Iris pigment epithelial cell (primary cell): Measurements from ENCODE around the gene SAMD11.
A peak's percentile ranks its signal among the peaks of the same experiment; 100 is the strongest.
"Not testable (repeated sequence)": the region's sequence is repeated elsewhere in the genome, so short reads cannot be mapped to it uniquely, and the experiment has no call there.

Experiments used
- DNase-seq: peaks from one replicate; pipeline ENCODE4 v3.0.0-alpha.2; 2011; ENCODE audit warnings: low read depth

The SAMD11 gene

DNA sequence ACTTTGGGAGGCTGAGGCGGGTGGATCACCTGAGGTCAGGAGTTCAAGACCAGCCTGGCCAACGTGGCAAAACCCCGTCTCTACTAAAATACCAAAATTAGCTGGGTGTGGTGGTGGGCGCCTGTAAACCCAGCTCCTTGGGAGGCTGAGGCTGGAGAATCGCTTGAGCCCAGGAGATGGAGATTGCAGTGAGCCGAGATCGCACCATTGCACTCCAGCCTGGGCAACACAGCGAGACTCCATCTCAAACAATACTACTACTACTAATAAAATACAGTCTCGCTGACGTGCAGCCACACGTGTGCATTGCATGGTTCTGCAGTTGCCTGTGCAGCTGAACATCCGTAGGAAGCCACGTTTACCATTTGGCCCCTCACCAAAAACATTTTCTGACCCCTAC, 23.1 kb downstream of the SAMD11 start:
- not testable (repeated sequence) for DNase-seq

DNA sequence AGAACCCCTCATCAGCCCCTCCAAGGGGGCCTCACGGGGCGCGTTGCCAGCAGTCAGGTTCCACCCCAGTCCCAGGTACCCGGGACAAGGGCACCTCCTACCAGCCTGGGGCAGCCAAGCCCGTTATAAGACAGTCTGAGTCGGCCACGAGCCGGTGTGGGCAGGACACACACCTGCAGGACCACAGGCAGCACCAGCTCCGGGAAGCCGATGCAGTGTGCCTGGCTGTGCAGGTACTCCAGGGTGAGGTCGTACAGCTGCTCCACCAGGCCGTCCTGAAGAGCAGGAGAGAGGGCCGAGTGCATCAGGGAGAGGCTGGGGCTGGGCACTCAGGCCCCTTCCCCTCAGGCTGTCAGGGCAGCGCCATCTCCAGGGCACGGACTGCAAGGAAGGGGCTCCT, 24.2 kb downstream of the SAMD11 start:
- no peak for DNase-seq

DNA sequence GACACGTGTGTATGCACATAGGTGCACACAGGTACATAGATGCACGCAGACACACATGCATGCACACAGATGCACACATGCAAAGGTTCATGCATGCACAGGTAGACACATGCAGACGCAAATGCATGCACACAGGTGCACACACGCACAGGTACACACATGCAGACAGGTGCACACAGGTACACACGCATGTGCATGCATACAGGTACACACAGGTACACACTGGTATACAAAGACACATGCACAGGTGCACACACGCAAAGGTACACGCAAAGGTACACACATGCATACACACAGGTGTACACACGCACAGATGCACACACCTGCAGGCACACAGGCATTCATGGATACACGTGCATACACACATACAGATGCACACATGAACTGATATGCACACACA, 26.5 kb downstream of the SAMD11 start:
- DNase-seq: no peak

DNA sequence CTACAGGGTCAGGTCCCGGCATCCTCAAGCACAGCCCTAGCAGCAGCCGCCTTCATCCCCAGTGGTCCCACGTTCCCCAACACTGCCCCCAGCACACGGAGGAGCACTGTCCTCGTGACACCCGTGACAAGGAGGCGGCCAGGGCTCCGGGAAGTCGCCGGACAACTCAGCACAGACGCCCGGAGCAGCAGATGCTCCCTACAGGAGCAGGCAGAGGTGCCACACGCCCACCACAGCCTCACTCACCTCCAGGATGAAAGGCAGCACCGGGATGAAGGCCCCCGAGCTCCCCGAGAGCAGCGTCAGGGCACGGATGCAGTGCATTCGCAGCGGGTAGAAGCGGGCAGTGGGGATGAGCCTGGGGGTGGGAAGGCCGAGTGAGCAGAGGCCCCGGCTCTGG, 27.2 kb downstream of the SAMD11 start:
- no peak for DNase-seq

DNA sequence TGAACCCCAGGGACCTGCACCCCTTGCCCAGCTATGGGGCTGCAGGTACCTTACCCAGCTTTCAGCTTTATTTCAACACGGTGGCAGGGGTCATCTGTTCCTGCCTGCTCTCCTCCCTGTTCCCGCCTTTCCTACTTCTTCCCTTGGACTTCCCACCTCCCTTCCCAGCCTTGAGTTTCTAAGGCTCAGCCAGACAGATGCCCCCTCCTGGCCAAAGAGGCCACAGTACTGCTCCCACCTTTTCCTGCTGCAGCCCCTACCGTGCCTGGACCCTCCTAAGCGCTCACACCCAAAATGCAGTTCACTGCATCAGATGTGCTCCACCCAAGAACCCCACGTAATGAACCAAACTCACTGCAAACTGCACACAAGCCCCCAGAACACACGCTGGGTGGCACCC, 27.6 kb downstream of the SAMD11 start:
- no peak for DNase-seq

DNA sequence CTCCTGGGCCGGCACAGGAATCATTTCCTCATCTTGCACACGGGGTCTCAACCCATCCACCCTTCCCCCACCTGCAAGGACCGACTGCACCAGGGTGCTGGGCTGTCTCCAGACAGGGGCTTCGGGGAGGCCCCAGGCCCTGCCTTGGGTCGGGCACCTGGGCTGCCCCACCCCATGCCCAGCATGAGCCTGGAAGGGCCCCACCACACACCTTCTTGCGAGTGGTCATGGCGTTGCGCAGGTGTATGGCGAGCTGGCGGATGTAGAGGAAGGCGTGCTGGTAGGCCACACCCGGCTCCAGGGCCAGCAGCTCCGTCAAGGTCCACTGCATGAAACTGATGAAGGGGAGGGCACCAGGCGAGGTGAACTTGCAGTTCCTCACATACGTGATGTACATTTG, 28.5 kb downstream of the SAMD11 start:
- DNase-seq: no peak

DNA sequence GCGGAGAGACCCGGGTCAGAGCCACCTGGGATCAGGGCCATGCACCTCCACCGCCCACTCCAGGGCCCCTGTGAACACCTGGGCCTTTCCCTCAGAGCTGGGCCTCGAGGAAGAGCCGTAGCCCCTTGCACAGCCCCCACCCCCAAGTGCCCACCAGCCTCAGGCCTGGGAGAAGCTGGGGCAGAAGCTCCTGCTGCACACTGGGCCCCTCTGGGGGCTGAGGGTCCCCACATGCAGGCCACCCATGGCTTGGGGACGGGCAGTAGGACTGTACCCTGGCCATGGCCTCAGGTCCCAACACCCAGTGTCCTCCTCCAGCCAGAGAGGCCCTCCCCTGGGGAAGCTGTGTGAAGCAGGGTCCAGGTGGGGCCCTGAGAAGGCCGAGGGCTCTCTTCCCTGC, 28.9 kb downstream of the SAMD11 start:
- DNase-seq: no peak

DNA sequence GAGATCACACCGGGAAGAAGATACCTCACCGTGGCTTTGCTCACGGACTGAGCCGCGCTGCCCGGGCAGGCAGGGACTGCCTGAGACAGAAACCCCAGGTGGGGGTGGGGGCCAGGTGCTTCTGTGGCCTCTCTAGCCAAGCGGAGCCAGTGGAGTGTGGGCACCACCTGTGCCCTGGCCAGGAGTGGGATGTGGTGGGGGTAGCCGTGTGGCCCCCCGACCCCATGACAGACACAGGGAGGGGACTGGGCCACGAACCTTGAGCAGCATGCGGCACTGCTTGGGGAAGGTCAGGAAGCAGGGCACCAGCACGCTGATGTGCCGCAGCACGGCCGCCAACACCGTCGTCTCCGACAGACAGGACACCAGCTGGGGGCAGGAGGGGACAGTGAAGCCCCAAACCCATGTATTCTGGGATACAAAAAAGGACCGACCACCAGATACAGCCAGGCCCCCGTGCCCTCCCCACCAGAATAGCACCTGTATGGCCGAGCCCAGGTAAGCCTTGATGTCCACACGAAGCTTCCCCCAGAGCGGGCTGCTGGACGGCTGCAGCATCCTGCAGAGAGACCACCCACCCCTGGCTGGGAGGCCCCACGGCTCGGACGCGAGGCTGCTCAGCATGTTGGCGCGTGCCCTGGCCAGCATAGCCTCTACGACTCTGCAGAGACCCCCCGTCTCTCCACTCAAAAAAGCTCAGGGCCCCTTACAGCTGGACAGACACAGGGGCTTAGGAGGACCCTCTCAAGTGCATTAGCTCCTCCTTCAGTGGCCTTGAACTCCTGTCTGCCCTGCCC, 30.0 kb downstream of the SAMD11 start:
- DNase-seq: no peak

DNA sequence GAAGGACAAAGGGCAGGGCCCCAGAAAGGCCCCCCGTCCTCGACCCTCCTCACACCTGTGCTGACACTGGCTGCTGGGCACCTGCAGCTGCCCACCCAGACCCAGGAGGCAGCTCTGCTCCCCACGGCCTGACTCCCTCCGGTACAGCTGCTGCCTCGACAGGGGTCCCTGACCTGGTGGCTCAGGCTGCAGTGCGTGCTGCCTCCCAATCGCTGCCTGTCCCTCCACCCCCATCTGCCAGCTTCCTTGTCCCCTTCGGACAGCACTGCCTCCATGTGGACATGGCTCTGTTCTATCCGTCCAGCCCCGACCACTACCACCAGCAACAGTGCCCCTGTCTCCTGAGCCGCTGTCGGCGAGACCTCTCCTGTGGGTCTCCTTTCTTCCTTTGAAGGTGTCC, 31.2 kb downstream of the SAMD11 start:
- no peak for DNase-seq

DNA sequence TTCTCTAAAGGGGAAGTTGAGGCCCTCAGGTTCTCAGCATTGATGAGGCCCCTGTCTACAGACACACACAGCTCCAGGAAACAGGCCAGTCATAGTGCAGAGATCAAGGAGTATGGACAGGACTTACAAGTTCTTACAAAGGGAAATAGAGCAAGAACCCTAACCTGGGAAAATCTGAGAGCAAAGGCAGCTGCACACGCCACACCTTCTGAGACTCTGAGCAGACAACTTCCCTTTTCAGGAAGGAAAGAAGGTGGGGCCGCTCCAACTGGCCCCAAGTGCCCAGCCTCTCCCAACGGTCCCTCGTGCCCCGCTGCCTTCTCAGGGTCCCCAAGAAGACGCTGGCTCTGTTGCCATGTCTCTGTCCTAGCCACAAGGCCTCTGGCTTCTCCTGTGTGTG, 31.8 kb downstream of the SAMD11 start:
- DNase-seq: no peak

DNA sequence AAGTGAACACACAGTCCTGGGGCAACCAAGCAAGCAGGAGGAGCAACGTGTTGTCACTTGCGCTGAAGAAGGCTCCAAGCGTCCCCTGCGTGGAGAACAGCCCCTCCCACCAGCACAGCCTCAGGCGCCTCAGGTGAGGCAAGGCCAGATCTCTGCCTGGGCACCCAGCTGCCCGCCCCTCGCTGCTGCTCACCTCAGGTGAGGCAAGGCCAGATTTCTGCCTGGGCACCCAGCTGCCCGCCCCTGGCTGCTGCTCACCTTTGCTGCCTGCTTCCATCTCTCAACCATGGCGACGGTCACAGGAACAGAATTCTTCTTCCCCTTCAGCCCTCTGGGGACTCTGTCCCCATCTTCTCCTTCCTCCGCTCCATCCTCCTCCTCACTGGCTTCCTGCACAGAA, 32.9 kb downstream of the SAMD11 start:
- DNase-seq: no peak

DNA sequence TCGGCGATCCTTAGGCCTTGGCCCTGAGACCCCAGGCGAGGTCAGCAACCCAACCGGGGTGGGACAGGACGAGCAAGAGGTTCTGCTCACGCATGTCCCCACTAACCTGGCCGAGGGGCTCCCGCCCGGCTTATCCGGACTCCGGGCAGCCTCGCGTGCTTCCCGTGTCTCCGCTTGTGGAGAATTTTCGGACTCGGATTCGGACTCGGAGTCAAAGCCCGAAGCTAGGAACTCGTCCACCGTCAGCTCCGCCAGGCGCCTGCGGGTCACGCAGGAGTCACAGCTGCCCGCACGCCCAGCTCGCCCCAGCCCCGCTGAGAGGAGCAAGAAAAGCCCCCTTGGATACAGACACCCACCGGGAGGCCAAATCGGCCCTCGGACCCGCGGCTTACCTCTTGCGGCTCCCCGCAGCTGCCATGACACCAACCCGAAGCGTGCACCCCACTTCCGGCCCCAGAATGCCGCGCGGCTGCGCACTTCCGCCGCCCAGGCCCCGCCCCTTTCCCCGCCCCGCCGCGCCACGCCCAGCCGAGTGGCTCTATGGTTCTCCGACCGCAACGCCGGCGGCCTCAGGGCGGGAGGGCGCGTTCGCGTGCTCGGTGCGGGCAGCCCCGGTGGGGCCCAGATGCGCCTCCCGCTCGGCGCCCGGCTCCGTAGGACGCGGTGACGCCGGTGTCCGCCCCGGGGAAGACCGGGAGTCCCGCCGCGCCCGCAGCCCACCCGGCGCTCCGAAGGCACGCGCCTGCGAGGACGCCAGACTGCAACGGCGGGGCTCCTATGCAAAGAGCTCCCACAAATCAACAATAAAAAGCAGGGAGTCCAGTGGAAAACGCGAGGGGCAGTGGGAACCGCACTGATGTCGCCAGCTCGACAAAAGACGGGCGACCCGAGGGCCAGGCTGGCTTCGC, 35.4 kb downstream of the SAMD11 start, which contains the start of gene NOC2L:
Gene NOC2L, minus strand, starts transcription at position 434 of the 908 bp plus-strand sequence. Its CDS starts 16 bp downstream, at position 418.
- DNase-seq: peak; percentile 94

DNA sequence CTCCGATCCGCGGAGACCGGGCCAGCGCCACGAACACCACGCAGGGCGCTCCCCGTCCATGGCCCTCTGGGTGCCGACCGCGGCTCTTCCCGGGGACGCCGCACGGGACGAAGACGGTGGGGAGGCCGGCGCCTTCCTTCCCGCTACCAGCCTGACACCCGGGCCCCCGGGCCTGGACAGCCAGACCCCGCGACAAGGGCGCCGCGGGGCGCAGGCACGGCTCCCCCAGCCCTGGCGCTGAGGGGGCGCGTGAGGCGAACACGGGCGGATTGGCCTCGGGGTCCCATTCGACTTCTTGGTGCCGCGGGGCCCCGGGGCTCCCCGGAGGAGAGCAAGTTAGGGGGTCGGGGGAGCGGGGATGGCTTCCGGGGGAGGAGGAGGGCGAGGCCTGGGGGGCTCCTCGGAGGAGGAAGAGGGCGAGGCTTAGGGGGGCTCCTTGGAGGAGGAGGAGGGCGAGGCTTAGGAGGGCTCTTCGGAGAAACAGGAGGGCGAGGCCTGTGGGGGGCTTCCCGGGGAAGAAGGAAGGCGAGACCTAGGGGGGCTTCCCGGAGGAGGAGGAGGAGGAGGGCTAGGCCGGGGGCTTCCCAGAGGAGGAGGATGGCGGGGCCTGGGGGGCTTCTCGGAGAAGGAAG, 36.1 kb downstream of the SAMD11 start:
- no peak for DNase-seq

DNA sequence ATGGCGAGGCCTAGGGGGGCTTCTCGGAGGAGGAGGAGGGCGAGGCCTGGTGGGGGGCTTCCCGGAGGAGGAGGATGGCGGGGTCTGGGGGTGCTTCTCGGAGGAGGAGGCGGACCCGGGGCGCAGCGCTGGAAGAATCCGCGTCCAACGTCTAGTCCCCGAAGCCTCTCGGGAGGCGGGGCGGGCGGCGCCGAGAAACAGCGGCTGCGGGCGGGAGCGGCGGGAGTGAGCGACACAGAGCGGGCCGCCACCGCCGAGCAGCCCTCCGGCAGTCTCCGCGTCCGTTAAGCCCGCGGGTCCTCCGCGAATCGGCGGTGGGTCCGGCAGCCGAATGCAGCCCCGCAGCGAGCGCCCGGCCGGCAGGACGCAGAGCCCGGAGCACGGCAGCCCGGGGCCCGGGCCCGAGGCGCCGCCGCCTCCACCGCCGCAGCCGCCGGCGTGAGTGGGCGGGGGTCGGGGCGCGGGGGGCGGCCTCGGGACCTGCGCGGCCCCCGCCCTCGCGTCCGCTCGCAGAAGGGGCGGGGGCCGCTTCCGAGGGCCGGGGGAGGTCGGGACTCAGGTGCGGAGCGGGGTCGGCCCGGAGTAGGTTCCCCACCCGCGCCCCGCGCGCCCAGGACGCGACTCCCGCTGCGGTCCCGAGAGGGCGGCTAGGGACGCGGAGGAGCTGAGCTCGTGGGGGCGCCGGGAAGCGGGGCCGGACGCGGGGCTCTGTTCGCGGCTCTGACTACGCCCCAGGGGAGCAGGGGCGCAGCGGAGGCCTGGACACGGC, 36.8 kb downstream of the SAMD11 start, which contains the start of gene KLHL17:
Gene KLHL17, plus strand, starts transcription at position 222 of the 769 bp plus-strand sequence. Its CDS starts 110 bp downstream, at position 332.
- DNase-seq: peak; percentile 84

DNA sequence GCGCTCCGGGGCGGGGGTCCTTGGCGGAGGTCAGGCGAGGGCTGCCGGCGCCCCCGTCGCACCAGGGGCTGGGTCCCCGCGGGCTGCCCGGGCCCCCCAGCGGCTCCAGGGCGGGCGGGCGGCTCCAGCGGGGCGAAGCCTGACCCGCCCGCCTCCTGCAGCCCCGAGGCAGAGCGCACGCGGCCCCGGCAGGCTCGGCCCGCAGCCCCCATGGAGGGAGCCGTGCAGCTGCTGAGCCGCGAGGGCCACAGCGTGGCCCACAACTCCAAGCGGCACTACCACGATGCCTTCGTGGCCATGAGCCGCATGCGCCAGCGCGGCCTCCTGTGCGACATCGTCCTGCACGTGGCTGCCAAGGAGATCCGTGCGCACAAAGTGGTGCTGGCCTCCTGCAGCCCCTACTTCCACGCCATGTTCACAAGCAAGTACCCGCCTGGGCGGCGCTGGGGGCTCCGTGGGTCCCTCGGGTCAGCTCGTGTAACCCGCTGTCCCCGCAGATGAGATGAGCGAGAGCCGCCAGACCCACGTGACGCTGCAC, 37.5 kb downstream of the SAMD11 start:
- peak; percentile 31 for DNase-seq

DNA sequence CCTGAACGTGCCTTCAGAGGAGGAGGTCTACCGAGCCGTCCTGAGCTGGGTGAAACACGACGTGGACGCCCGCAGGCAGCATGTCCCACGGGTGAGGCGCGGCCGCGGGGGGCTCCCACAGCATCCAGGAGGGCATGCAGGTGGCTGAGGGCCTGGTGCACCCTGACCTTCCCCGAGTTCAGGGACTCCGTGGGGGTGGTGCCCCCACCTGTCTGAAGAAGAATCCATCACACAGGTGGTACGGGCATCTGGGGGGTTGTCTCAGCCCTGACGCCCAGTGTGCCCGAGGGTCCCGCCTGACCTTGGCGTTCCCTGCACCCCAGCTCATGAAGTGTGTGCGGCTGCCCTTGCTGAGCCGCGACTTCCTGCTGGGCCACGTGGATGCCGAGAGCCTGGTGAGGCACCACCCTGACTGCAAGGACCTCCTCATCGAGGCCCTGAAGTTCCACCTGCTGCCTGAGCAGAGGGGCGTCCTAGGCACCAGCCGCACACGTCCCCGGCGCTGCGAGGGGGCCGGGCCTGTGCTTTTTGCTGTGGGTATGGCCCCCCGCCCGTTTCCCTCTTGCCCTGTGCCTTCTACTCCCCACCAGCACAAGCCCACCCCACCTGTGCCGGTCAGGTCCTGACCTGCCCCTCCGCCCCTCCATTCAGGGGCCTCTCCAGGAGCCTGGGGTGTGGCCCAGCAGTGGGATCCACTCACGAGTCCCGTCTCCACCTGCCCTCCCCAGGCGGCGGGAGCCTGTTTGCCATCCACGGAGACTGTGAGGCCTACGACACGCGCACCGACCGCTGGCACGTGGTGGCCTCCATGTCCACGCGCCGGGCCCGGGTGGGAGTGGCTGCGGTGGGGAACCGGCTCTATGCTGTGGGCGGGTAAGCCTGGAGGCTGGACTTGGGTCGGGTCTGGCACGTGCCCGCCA, 38.9 kb downstream of the SAMD11 start:
- no peak for DNase-seq

DNA sequence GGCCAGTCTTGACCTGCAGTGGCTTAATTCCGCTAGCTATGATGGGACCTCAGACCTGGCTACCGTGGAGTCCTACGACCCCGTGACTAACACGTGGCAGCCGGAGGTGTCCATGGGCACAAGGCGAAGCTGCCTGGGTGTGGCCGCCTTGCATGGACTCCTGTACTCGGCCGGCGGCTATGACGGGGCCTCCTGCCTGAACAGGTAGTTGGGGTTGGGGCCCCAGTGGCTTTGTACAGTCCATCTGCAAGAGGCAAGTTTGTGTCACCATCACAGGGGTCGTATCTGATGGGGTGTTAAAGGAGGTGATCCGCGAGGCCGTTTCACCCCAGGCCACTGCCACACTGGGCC, 39.6 kb downstream of the SAMD11 start:
- no peak for DNase-seq

DNA sequence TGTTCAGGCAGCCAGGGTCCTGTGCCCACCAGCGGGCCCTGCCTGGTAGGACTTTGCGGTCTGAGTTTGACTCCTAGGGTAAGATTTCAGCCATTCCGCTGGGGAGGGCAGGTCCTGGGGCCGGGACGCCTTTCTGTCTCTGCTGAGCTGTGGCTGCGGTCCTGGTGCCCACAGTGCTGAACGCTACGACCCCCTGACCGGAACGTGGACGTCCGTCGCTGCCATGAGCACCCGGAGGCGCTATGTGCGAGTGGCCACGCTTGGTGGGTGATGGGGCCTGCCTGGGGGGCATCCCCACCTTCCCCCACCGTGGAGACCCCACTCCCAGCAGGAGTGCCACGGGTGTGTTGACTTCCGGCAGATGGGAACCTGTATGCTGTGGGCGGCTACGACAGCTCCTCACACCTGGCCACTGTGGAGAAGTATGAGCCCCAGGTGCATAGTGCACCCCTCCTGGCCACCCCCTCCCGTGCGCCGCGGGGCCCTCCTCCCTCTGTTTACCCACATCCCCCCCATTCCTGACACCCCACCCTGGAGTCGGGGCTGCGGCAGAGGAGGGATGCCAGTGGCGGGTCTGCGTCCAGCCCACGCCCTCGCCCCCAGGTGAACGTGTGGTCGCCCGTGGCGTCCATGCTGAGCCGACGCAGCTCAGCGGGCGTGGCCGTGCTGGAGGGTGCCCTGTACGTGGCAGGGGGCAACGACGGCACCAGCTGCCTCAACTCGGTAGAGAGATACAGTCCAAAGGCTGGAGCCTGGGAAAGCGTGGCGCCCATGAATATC, 40.2 kb downstream of the SAMD11 start:
- no peak for DNase-seq

DNA sequence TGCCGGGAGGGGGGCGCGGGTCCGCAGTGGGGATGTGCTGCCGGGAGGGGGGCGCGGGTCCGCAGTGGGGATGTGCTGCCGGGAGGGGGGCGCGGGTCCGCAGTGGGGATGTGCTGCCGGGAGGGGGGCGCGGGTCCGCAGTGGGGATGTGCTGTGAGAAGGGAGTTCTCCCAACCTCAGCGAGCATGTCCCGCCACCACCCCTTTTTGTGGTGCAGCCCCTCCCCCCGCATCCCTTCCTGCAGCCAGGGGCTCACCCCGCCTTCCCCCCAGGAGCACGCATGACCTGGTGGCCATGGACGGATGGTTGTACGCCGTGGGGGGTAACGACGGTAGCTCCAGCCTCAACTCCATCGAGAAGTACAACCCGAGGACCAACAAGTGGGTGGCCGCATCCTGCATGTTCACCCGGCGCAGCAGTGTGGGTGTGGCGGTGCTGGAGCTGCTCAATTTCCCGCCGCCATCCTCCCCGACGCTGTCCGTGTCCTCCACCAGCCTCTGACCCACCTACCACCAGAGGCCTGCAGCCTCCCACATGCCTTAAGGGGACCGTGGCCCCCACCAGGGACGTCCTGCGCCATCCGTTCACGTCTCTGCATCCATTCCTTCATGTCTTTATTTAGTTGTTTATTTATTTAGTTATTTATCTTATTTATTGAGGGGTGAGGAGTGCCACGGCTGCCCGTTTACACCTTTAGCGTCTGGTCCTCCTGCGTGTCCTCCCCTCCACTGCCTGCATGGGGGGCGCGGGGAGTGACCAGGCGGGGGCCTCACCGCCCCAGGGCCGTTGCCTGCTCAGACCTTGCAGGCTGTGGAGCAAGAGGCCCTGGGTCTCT, 41.2 kb downstream of the SAMD11 start:
- DNase-seq: no peak
